HepG2 (cell line): ENCODE data around the gene NR2F6. TPM values are rescaled to one million over a fixed set of nuclear protein-coding genes. Genes with fewer than 3 reads are reported as not detected.
A peak's percentile ranks its signal among the peaks of the same experiment; 100 is the strongest.

Experiments
- CREB1 ChIP-seq, 2 experiments: fragments of 450-650 bp in 1 of 2; IDR thresholded peaks; 2 replicates each; pipeline ENCODE4 v1.6.1; 2016 to 2017; ENCODE audit warnings: control low read depth in 1 of 2, mild to moderate bottlenecking in 1 of 2, missing compliant biosample characterization in 1 of 2, missing genetic modification characterization in 1 of 2
- ETV6 ChIP-seq: sonication (generic); formaldehyde crosslinking; conservative IDR thresholded peaks from 2 replicates; pipeline ENCODE4 v1.4.0; 2020; ENCODE audit warnings: missing genetic modification reagents
- HDAC6 ChIP-seq: fragments of 200-600 bp; sonication (generic); IDR thresholded peaks from 2 replicates; pipeline ENCODE4 v1.7.0; 2017; ENCODE audit warnings: mild to moderate bottlenecking, antibody characterized with exemption, low read length, low read depth
- KDM5B ChIP-seq: sonication (generic); formaldehyde crosslinking; IDR thresholded peaks from 2 replicates; pipeline ENCODE4 v1.4.0; 2020; ENCODE audit warnings: missing genetic modification reagents, mild to moderate bottlenecking, borderline replicate concordance
- MYNN ChIP-seq: sonication (generic); formaldehyde crosslinking; IDR thresholded peaks from 2 replicates; pipeline ENCODE4 v1.4.0; 2020; ENCODE audit warnings: mild to moderate bottlenecking, low read depth, missing genetic modification reagents
- PCBP2 ChIP-seq: fragments of 200-400 bp; formaldehyde crosslinking; optimal IDR thresholded peaks from 2 replicates; pipeline ENCODE3; 2018; ENCODE audit warnings: low read length, low read depth; ENCODE audit not compliant: poor library complexity, severe bottlenecking
- PRPF4 ChIP-seq: fragments of 200-400 bp; formaldehyde crosslinking; IDR thresholded peaks from 2 replicates; pipeline ENCODE4 v1.6.1; 2016; ENCODE audit warnings: low read length, low read depth; ENCODE audit not compliant: poor library complexity, severe bottlenecking
- RBFOX2 ChIP-seq: fragments of 200-400 bp; formaldehyde crosslinking; IDR thresholded peaks from 2 replicates; pipeline ENCODE4 v1.6.1; 2017; ENCODE audit warnings: low read depth, mild to moderate bottlenecking, low read length
- SALL1 ChIP-seq: sonication (generic); formaldehyde crosslinking; IDR thresholded peaks from 2 replicates; pipeline ENCODE4 v1.8.0; 2022; ENCODE audit warnings: mild to moderate bottlenecking, missing genetic modification reagents
- SP4 ChIP-seq: sonication (generic); formaldehyde crosslinking; IDR thresholded peaks from 2 replicates; pipeline ENCODE4 v1.8.1; 2023; ENCODE audit warnings: mild to moderate bottlenecking, missing genetic modification reagents
- ZFP36L2 ChIP-seq: sonication (generic); formaldehyde crosslinking; IDR thresholded peaks from 2 replicates; pipeline ENCODE4 v1.4.0; 2020; ENCODE audit warnings: missing genetic modification reagents
- ZNF160 ChIP-seq: sonication (generic); formaldehyde crosslinking; IDR thresholded peaks from 2 replicates; pipeline ENCODE4 v1.8.0; 2022; ENCODE audit warnings: mild to moderate bottlenecking, inconsistent platforms, missing genetic modification reagents
- ZNF3 ChIP-seq: IDR thresholded peaks from 2 replicates; pipeline ENCODE4 v1.7.0; 2017; ENCODE audit warnings: inconsistent platforms
- ZNF350 ChIP-seq: sonication (generic); formaldehyde crosslinking; IDR thresholded peaks from 2 replicates; pipeline ENCODE4 v1.4.0; 2020; ENCODE audit warnings: mild to moderate bottlenecking, low read depth, missing genetic modification reagents, borderline replicate concordance
- ZNF883 ChIP-seq: sonication (generic); formaldehyde crosslinking; IDR thresholded peaks from 2 replicates; pipeline ENCODE4 v1.5.1; 2020; ENCODE audit warnings: mild to moderate bottlenecking, missing genetic modification reagents; ENCODE audit errors: not compliant biosample characterization
- polyA plus RNA-seq, 8 experiments: library from polyadenylated mRNA; depleted of rRNA in 3 of 8; stranded (reverse) in 7 of 8; unstranded in 1 of 8; fragments of >200 nt; fragmentation: Illumina TruSeq in 4 of 8; extraction: Trizol in 4 of 8; gene quantifications; 2 replicates each; pipeline versions ENCODE4 v1.2.1 to v1.2.3, GENCODE V29; 2011 to 2016; ENCODE audit warnings: low read depth in 4 of 8, missing spikeins in 1 of 8, mixed read lengths in 1 of 8; ENCODE audit not compliant: insufficient read depth in 1 of 8
- total RNA-seq, 5 experiments: library from RNA; depleted of rRNA; stranded (reverse); fragments of >200 nt; fragmentation: Illumina TruSeq; extraction: Trizol; gene quantifications; 2 replicates each; pipeline ENCODE4 v1.2.3, GENCODE V29; 2016; ENCODE audit warnings: low read depth in 1 of 5
- TF ChIP-seq, protein P1 (sequence below): sonication (generic); formaldehyde crosslinking; IDR thresholded peaks from 2 replicates; pipeline ENCODE4 v1.5.0; 2020; ENCODE audit warnings: missing genetic modification reagents, mild to moderate bottlenecking, borderline replicate concordance
- TF ChIP-seq, protein P2 (sequence below): sonication (generic); formaldehyde crosslinking; IDR thresholded peaks from 2 replicates; pipeline ENCODE4 v1.4.0; 2020; ENCODE audit warnings: missing genetic modification reagents
- TF ChIP-seq, protein P3 (sequence below): sonication (generic); formaldehyde crosslinking; IDR thresholded peaks from one replicate; pipeline ENCODE4 v1.5.1; 2020; ENCODE audit warnings: mild to moderate bottlenecking, missing genetic modification reagents; ENCODE audit errors: not compliant biosample characterization

Gene NR2F6
- total and polyA plus RNA-seq, 2 of the 13 experiments (the other 11 are each of a cell fraction or from before 2014, with no cell fraction given), result 30.9 to 72.4 TPM

DNA sequence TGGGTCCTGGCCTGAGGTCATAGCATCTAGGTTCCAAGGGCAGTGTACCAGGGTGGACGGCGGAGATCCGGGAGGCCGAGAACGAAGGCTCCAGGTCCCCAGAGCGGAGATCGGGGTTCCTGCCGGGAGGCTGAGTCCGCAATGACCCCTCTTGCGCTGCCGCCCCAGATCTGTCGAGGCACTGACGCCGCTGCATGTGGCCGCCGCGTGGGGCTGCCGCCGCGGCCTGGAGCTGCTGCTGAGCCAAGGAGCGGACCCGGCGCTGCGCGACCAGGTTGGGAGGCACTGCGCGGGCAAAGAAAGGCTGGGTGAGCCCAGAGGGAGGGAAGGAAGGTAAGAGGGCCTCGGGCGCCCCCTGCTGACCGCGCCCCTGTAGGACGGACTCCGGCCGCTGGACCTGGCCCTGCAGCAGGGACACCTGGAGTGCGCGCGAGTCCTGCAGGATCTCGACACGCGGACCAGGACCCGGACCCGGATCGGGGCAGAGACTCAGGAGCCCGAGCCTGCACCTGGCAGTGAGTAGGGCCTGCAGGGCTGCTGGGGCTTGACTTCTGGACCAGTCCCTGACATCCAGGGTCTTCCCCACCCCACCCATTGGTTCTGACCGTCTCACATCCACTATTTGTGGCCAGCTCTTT is 36.9 kb upstream of the NR2F6 start (continued):
- TF ChIP-seq CREB1 (IDR thresholded peaks at IDR 0.05), result no peak
- TF ChIP-seq CREB1 (CRISPR knock-in tag; IDR thresholded peaks at IDR 0.05), result no peak
- TF ChIP-seq ZNF160 (CRISPR knock-in tag), result 0 out of 2 replicates have a peak, but pooled peaks have one; percentile 36
- TF ChIP-seq ZNF883 (CRISPR knock-in tag), result peak; percentile 84
- TF ChIP-seq SP4 (CRISPR knock-in tag), result peak; percentile 42; the same call in 1 of the 2 replicates
- TF ChIP-seq RBFOX2, result peak; percentile 38; the same call in 1 of the 2 replicates
- no peak for TF ChIP-seq PRPF4
- TF ChIP-seq ETV6, result 0 out of 2 replicates have a peak, but pooled peaks have one; percentile 43
- TF ChIP-seq, protein P1, sequence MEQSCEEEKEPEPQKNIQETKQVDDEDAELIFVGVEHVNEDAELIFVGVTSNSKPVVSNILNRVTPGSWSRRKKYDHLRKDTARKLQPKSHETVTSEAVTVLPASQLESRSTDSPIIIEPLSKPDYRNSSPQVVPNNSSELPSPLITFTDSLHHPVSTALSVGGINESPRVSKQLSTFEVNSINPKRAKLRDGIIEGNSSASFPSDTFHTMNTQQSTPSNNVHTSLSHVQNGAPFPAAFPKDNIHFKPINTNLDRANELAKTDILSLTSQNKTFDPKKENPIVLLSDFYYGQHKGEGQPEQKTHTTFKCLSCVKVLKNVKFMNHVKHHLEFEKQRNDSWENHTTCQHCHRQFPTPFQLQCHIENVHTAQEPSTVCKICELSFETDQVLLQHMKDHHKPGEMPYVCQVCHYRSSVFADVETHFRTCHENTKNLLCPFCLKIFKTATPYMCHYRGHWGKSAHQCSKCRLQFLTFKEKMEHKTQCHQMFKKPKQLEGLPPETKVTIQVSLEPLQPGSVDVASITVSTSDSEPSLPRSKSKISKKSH, result 0 out of 2 replicates have a peak, but pooled peaks have one; percentile 45
- peak; percentile 62 for TF ChIP-seq ZNF350 (CRISPR knock-in tag)
- TF ChIP-seq, protein P2, sequence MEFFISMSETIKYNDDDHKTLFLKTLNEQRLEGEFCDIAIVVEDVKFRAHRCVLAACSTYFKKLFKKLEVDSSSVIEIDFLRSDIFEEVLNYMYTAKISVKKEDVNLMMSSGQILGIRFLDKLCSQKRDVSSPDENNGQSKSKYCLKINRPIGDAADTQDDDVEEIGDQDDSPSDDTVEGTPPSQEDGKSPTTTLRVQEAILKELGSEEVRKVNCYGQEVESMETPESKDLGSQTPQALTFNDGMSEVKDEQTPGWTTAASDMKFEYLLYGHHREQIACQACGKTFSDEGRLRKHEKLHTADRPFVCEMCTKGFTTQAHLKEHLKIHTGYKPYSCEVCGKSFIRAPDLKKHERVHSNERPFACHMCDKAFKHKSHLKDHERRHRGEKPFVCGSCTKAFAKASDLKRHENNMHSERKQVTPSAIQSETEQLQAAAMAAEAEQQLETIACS (CRISPR knock-in tag), result peak; percentile 50; the same call in 1 of the 2 replicates
- no peak for TF ChIP-seq PCBP2
- TF ChIP-seq, protein P3, sequence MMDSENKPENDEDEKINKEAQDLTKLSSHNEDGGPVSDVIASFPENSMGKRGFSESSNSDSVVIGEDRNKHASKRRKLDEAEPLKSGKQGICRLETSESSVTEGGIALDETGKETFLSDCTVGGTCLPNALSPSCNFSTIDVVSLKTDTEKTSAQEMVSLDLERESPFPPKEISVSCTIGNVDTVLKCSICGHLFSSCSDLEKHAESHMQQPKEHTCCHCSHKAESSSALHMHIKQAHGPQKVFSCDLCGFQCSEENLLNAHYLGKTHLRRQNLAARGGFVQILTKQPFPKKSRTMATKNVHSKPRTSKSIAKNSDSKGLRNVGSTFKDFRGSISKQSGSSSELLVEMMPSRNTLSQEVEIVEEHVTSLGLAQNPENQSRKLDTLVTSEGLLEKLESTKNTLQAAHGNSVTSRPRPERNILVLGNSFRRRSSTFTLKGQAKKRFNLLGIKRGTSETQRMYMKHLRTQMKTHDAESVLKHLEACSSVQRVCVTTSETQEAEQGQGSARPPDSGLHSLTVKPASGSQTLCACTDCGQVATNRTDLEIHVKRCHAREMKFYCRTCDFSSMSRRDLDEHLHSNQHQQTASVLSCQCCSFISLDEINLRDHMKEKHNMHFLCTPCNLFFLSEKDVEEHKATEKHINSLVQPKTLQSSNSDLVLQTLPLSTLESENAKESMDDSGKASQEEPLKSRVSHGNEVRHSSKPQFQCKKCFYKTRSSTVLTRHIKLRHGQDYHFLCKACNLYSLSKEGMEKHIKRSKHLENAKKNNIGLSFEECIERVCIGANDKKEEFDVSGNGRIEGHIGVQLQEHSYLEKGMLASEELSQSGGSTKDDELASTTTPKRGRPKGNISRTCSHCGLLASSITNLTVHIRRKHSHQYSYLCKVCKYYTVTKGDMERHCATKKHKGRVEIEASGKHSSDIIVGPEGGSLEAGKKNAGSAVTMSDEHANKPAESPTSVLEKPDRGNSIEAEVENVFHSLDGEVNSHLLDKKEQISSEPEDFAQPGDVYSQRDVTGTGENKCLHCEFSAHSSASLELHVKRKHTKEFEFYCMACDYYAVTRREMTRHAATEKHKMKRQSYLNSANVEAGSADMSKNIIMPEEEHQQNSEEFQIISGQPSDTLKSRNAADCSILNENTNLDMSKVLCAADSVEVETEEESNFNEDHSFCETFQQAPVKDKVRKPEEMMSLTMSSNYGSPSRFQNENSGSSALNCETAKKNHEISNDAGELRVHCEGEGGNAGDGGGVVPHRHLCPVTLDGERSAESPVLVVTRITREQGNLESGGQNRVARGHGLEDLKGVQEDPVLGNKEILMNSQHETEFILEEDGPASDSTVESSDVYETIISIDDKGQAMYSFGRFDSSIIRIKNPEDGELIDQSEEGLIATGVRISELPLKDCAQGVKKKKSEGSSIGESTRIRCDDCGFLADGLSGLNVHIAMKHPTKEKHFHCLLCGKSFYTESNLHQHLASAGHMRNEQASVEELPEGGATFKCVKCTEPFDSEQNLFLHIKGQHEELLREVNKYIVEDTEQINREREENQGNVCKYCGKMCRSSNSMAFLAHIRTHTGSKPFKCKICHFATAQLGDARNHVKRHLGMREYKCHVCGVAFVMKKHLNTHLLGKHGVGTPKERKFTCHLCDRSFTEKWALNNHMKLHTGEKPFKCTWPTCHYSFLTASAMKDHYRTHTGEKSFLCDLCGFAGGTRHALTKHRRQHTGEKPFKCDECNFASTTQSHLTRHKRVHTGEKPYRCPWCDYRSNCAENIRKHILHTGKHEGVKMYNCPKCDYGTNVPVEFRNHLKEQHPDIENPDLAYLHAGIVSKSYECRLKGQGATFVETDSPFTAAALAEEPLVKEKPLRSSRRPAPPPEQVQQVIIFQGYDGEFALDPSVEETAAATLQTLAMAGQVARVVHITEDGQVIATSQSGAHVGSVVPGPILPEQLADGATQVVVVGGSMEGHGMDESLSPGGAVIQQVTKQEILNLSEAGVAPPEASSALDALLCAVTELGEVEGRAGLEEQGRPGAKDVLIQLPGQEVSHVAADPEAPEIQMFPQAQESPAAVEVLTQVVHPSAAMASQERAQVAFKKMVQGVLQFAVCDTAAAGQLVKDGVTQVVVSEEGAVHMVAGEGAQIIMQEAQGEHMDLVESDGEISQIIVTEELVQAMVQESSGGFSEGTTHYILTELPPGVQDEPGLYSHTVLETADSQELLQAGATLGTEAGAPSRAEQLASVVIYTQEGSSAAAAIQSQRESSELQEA (CRISPR knock-in tag), result peak; percentile 77
- peak; percentile 76; the same call in 1 of the 2 replicates for TF ChIP-seq KDM5B
- TF ChIP-seq ZNF3 (CRISPR knock-in tag), result no peak
- TF ChIP-seq SALL1 (CRISPR knock-in tag), result peak; percentile 77
- no peak for TF ChIP-seq MYNN (CRISPR knock-in tag)
- TF ChIP-seq HDAC6, result no peak
- no peak for TF ChIP-seq ZFP36L2 (CRISPR knock-in tag)
